Spinal cord (tissue), 10 donors: ENCODE results near the gene CD200R1L. TPM values are rescaled to one million over a fixed set of nuclear protein-coding genes. Genes with fewer than 3 reads are reported as not detected.

ENCODE experiments used
- DNase-seq, 6 donors: peaks; one replicate each; pipeline versions ENCODE4 v3.0.0 to v3.0.0-alpha.2; 2013 to 2015; ENCODE audit warnings: low spot score in 6 of 6, low read depth in 4 of 6
- H3K27ac ChIP-seq: one replicate; pipeline ENCODE4 v1.5.1; 2013; ENCODE audit warnings: low read depth, low read length, control low read depth
- H3K27me3 ChIP-seq: one replicate; pipeline ENCODE4 v1.6.1; 2013; ENCODE audit warnings: low read length; ENCODE audit not compliant: control insufficient read depth, insufficient read depth
- H3K36me3 ChIP-seq: one replicate; pipeline ENCODE4 v1.6.1; 2013; ENCODE audit warnings: low read length; ENCODE audit not compliant: control insufficient read depth, insufficient read depth
- H3K4me1 ChIP-seq: one replicate; pipeline ENCODE4 v1.6.1; 2013; ENCODE audit warnings: low read length; ENCODE audit not compliant: control insufficient read depth, insufficient read depth
- H3K4me3 ChIP-seq: one replicate; pipeline ENCODE4 v1.5.1; 2013; ENCODE audit warnings: low read depth, low read length, control low read depth
- H3K9me3 ChIP-seq: one replicate; pipeline ENCODE4 v1.6.1; 2013; ENCODE audit warnings: low read length; ENCODE audit not compliant: control insufficient read depth, insufficient read depth
- WGBS: methylation state at CpG from one replicate; pipeline ENCODE4 v1.1.5; 2013; ENCODE audit warnings: missing lambda C conversion rate; ENCODE audit not compliant: insufficient coverage; 5-methylcytosine and 5-hydroxymethylcytosine counted together
- polyA plus RNA-seq, 2 donors: library from polyadenylated mRNA; unstranded; fragments of 120-200 nt; gene quantifications; one replicate each; pipeline ENCODE4 v1.2.1, GENCODE V29; 2013; ENCODE audit not compliant: insufficient read length in 2 of 2
- total RNA-seq, 2 donors: library from RNA; depleted of rRNA in 1 of 2; stranded (reverse); fragments of 120-200 nt in 1 of 2; fragments of >200 nt in 1 of 2; gene quantifications; one replicate each; pipeline versions ENCODE4 v1.2.3 to v1.2.4, GENCODE V29; 2013 to 2014
- donor health status: healthy.

The CD200R1L gene
- total and polyA plus RNA-seq, 4 donors = not detected

DNA sequence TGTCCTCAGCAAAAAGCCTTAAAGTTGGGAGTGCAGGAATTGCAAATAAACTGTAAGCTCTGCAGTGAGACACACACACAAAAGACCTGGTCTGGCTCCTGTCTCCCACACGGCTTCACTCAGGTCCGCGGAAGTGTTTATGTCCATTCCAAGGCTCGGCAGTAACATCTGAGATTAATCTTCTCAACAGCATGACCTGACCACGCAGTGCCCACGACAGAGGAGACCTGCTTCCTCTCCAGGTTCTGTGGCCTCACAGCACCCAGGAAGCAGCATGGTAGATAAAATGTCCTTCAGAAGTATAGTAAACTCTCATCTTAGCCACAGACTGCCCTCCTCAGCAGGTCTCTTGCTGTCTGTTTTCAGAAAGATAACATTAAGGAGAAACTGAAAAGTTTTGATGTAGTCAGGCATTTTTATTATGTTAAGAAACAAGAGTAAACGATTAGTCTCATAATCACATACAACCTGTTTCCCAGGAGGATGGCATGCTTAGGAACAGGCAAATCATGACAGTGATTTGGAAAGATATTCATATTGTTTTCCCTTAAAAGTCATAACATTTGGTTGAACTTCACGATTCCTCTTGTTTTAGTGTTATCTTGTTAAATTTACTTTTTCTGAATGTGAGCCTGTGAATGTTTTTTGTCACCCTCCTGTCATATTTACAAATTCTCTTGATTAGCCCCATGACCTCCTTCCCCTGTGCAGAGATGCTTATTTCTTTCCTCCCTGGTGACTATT is 34.6 kb downstream of the CD200R1L start:
- Histone ChIP-seq H3K4me1 (peaks cover 6% of the 10 kb centered on the region), H3K27ac (no peak overlapping the region), H3K36me3 (no peaks in the 10 kb centered on the region), H3K4me3 (no peak overlapping the region), H3K9me3 (no peaks in the 10 kb centered on the region), H3K27me3 (no peaks in the 10 kb centered on the region)
- no peak for DNase-seq
- WGBS = 68% methylated on average over 5 of the region's 8 CpGs

DNA sequence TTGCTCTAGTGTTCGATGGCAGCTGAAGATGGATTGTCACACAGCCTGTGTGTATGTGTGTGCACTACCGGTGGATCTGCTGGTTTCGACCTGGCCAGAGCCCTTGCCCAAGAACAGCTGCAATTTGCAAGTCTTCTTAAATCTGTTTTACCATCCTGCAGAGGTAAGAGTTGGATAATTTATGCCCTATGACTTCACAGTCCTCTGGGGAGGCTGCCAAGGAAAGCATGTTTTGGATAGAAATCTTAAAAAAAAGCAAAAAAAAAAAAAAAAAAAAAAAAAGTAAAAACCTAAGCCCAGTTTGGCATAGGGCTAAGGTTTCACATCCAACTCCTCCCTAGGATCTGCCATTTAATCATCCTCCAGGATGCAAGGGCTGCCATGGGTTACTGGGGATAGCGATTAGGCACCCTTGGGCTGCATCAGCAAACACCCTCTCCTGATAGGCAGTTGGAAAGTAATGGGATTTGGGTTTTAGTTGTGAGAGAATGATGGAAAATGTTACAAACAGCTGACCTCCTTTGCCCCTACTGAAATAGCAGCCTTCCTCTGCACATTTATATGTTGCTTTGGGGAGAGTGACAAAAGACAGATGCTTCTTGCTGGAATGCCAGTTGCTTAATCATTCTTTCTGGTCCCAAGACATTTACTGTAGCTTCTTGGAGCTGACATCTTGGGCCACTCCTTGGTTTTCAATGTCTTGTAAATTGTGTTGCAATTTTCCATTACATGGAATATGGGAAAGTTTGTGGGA is 35.4 kb downstream of the CD200R1L start:
- peaks cover 6% of the 10 kb centered on the region for H3K4me1 ChIP-seq
- WGBS = 18% methylated on average over 3 of the region's 4 CpGs
- DNase-seq = peak in 4 of 6 donors; percentile 11 to 75 (median 20)
- no peaks in the 10 kb centered on the region for H3K27me3 ChIP-seq
- H3K9me3 ChIP-seq = no peaks in the 10 kb centered on the region
- H3K4me3 ChIP-seq = no peak overlapping the region
- H3K27ac ChIP-seq = peak overlapping the region; percentile 19
- no peaks in the 10 kb centered on the region for H3K36me3 ChIP-seq

DNA sequence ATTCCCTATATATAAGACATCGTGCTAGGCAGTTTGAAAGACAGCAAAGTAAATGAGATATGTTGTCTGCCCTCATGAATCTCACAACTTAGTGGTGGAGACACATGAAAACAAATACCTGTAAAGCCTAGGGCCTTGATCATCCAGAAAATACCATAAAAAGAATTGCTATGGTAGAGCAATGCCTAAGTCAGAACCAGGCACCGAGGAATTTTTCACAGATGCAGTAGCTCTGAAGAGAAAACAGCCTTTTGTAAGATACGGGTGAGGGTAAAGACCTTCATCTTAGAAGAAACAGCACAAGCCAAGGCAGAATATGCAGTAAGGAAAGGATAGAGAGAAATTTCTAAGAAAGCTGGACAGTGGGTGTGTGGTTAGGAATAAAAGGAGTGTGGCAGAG is 36.1 kb downstream of the CD200R1L start:
- no peaks in the 10 kb centered on the region for H3K27me3 ChIP-seq
- no peak overlapping the region for H3K4me3 ChIP-seq
- H3K27ac ChIP-seq = no peak overlapping the region
- WGBS = 64% methylated on average over 2 of the region's 3 CpGs
- no peaks in the 10 kb centered on the region for H3K9me3 ChIP-seq
- no peaks in the 10 kb centered on the region for H3K36me3 ChIP-seq
- DNase-seq = no peak
- peaks cover 6% of the 10 kb centered on the region for H3K4me1 ChIP-seq

DNA sequence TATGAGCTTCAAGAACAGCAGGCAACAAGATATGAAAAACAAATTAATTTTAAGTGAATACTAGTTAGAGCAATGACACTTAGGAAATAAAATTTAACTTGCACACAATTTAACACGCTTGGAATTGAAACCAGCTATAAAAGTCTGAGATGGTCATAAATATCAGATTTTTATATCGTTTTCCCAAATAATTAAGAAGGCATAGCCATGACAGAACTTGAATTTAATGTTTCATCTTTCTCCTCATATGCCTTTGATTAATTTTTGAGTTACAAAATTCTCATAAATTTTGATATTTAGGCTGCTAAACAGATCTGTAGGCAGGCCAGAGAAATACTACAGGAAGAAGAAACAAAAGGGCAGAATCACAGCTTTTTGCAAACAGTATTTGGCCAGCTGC is 38.5 kb downstream of the CD200R1L start:
- Histone ChIP-seq H3K9me3 (no peaks in the 10 kb centered on the region), H3K27me3 (no peaks in the 10 kb centered on the region), H3K27ac (no peak overlapping the region), H3K36me3 (no peaks in the 10 kb centered on the region), H3K4me3 (no peak overlapping the region), H3K4me1 (peaks cover 6% of the 10 kb centered on the region)
- DNase-seq = peak in 1 of 6 donors; percentile 7
- no CpG with 5 or more reads among the region's 2 CpGs for WGBS

GRCh38 chr3:112807685-112808084 is 39.0 kb downstream of the CD200R1L start:
- Histone ChIP-seq H3K36me3 (no peaks in the 10 kb centered on the region), H3K27ac (no peak overlapping the region), H3K4me3 (no peak overlapping the region), H3K27me3 (no peaks in the 10 kb centered on the region), H3K9me3 (no peaks in the 10 kb centered on the region), H3K4me1 (peaks cover 6% of the 10 kb centered on the region)
- no peak for DNase-seq
- 100% methylated on average over 2 of the region's 4 CpGs for WGBS

GRCh38 chr3:112806903-112807302 is 39.8 kb downstream of the CD200R1L start:
- Histone ChIP-seq H3K27ac (no peak overlapping the region), H3K4me1 (peaks cover 5% of the 10 kb centered on the region), H3K27me3 (no peaks in the 10 kb centered on the region), H3K4me3 (no peak overlapping the region), H3K36me3 (no peaks in the 10 kb centered on the region), H3K9me3 (no peaks in the 10 kb centered on the region)
- WGBS = 81% methylated on average over 4 of the region's 5 CpGs
- no peak for DNase-seq

GRCh38 chr3:112805126-112805525 is 41.5 kb downstream of the CD200R1L start:
- DNase-seq = no peak
- H3K27me3 ChIP-seq = no peaks in the 10 kb centered on the region
- H3K36me3 ChIP-seq = no peaks in the 10 kb centered on the region
- no peaks in the 10 kb centered on the region for H3K4me1 ChIP-seq
- H3K4me3 ChIP-seq = no peak overlapping the region
- no peaks in the 10 kb centered on the region for H3K9me3 ChIP-seq
- WGBS = no CpG with 5 or more reads among the region's 5 CpGs
- H3K27ac ChIP-seq = no peak overlapping the region

GRCh38 chr3:112804021-112804420 is 42.6 kb downstream of the CD200R1L start:
- Histone ChIP-seq H3K27me3 (no peaks in the 10 kb centered on the region), H3K36me3 (no peaks in the 10 kb centered on the region), H3K4me1 (no peaks in the 10 kb centered on the region), H3K9me3 (no peaks in the 10 kb centered on the region), H3K27ac (no peak overlapping the region), H3K4me3 (no peak overlapping the region)
- no peak for DNase-seq
- WGBS = 83% methylated on average over 1 of the region's 1 CpG

DNA sequence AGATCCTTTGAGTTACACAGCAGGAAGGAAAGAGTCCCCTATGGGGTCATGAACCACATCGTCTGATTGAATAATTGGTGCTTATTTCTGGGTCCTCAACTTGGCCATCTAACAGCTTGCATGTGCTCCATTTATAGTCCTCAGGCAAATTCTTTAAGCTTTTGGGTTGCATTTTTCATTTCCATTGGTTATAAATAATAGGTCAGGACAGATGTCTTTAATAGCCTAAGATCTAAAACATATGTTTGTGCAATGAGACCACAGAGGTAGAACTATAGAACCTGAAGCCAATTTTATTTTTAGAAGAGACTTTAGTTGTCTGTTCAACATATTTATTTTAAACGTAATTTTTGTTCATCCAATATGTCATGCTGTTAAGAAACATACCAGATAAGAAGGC is 43.2 kb downstream of the CD200R1L start:
- WGBS = 55% methylated on average over 2 of the region's 2 CpGs
- H3K36me3 ChIP-seq = no peaks in the 10 kb centered on the region
- H3K9me3 ChIP-seq = no peaks in the 10 kb centered on the region
- H3K4me3 ChIP-seq = no peak overlapping the region
- H3K4me1 ChIP-seq = no peaks in the 10 kb centered on the region
- H3K27ac ChIP-seq = no peak overlapping the region
- no peaks in the 10 kb centered on the region for H3K27me3 ChIP-seq
- DNase-seq = no peak

- Histone ChIP-seq H3K36me3 (no peaks in the 10 kb centered on the region), H3K9me3 (no peaks in the 10 kb centered on the region), H3K4me3 (no peak overlapping the region), H3K4me1 (no peaks in the 10 kb centered on the region), H3K27me3 (no peaks in the 10 kb centered on the region), H3K27ac (no peak overlapping the region)
- no peak for DNase-seq
Measured at GRCh38 chr3:112802338-112802737, 44.3 kb downstream of the CD200R1L start.
